Pancreas (tissue), 10 donors: ENCODE data around the gene CLEC19A. TPM values are rescaled to one million over a fixed set of nuclear protein-coding genes. Genes with fewer than 3 reads are reported as not detected.

ENCODE experiments used
- ATAC-seq, 4 donors: fragments of 200-7000 bp; cut with Tn5 transposase; one replicate each; pipeline versions ENCODE4 v1.8.0 to v1.9.1; 2020; ENCODE audit warnings: mild to moderate bottlenecking in 4 of 4, moderate library complexity in 4 of 4
- DNase-seq, 6 donors: peaks; one replicate each; pipeline ENCODE4 v3.0.0-alpha.2; 2020
- FAIRE-seq: peaks from 2 replicates; lab custom pipeline; 2012; peaks lifted over from hg19 to GRCh38; lab: Jason Lieb, UNC
- H3K27ac ChIP-seq, 4 donors: fragments of 200-600 bp; sonication (generic); 1 replicate in 3 of 4; 2 replicates in 1 of 4; pipeline versions ENCODE4 v1.5.0 to v1.8.0; 2020
- H3K27me3 ChIP-seq, 4 donors: fragments of 200-600 bp; one replicate each; pipeline ENCODE4 v1.8.0; 2021
- H3K36me3 ChIP-seq, 3 donors: fragments of 200-600 bp; sonication (generic) in 1 of 3; one replicate each; pipeline versions ENCODE4 v1.5.0 to v1.8.0; 2020 to 2021
- H3K4me1 ChIP-seq, 3 donors: fragments of 200-600 bp; one replicate each; pipeline ENCODE4 v1.8.0; 2021
- H3K4me3 ChIP-seq, 4 donors: fragments of 200-600 bp; sonication (generic) in 2 of 4; one replicate each; pipeline versions ENCODE4 v1.5.0 to v1.8.0; 2020 to 2021
- H3K9me3 ChIP-seq, 4 donors: fragments of 200-600 bp; one replicate each; pipeline ENCODE4 v1.8.0; 2021
- WGBS, 2 donors: extraction: QIAGEN DNeasy Blood & Tissue Kit; methylation state at CpG; one replicate each; pipeline ENCODE4 v1.1.7; 2013; 5-methylcytosine and 5-hydroxymethylcytosine counted together
- intact Hi-C, 3 donors: fragments of 100-400 bp; cut with DNase I; formaldehyde crosslinking; loops; one replicate each; pipeline versions ENCODE4 v1.11.1 to v1.14.2; 2022
- polyA plus RNA-seq, 2 donors: library from polyadenylated mRNA; stranded (reverse); fragments of 200-250 nt; gene quantifications; one replicate each; pipeline ENCODE4 v1.2.3, GENCODE V29; 2013
- total RNA-seq, 6 donors: library from RNA; stranded (reverse); fragmentation: NEBNext Ultra II Directional in 4 of 6; extraction: Animal tissue kit (Norgen Biotek cat#: 25700) in 4 of 6; gene quantifications; one replicate each; pipeline versions ENCODE4 v1.2.1 to v1.2.4, GENCODE V29; 2021 to 2023
- TF ChIP-seq, protein P1 (sequence below), 4 donors: fragments of 200-600 bp; sonication (generic) in 3 of 4; IDR thresholded peaks; one replicate each; pipeline versions ENCODE4 v1.5.0 to v1.8.0; 2021; ENCODE audit warnings: antibody characterized with exemption in 4 of 4
- donor health status: healthy with polysubstance abuse.
- donor health status: DM: no; HTN: no; CAD: no; lungs with moderate emphysema.
- donor health status: DM: no; HTN: no; CAD: no.
- donor health status: control.
- donor health status: control.
- donor health status: Bipolar disorder and iron deficiency.
- donor health status: DM: yes; HTN: yes; CAD: no.
- donor health status: DM: no; HTN: no; CAD: no.
- donor health status: DM: no; HTN: no; CAD: no.
- donor health status: DM: yes; HTN: yes; CAD: no.

The CLEC19A gene
- total and polyA plus RNA-seq, 8 donors = 0.09 TPM; not detected in 7

DNA sequence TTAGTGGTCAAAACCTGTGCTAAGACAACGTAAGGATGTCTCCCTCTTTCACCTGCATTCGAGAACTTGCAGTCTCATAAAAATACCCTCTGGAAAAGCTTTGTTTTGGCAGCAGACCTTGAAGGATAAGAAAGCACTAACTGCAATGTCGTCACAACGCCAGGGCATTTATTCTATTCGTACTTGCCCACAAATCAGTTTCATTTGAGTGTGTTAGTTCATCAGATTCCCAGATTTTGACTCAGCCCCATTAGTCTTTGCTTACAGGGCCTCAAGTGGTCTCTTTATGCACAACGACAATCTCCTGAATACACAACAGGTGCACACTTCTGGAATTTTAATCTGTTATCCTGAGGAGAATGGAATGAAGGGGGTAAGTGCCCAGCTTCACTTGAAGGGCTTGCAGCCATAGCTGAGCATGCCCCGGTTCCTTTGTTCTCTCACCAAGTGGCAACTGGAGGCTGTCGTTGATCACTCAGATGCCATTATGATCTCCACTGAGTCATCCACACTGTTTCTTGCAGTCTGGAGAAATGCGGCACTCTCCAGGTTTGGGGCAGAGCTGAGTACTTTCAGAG, 58.8 kb downstream of the CLEC19A start:
- Histone ChIP-seq H3K36me3 (no peaks in the 10 kb centered on the region), H3K4me1 (no peaks in the 10 kb centered on the region), H3K27me3 (peaks cover 0 to 7% (median 0%) of the 10 kb centered on the region in 4 donors), H3K9me3 (no peaks in the 10 kb centered on the region), H3K4me3 (no peak overlapping the region), H3K27ac (no peak overlapping the region)
- 35 to 41% methylated on average over 9 of the region's 9 CpGs for WGBS, 2 donors
- intact Hi-C loops = no loop called here
- ATAC-seq (no peak), DNase-seq (no peak), FAIRE-seq (no peak)
- TF ChIP-seq, protein P1, sequence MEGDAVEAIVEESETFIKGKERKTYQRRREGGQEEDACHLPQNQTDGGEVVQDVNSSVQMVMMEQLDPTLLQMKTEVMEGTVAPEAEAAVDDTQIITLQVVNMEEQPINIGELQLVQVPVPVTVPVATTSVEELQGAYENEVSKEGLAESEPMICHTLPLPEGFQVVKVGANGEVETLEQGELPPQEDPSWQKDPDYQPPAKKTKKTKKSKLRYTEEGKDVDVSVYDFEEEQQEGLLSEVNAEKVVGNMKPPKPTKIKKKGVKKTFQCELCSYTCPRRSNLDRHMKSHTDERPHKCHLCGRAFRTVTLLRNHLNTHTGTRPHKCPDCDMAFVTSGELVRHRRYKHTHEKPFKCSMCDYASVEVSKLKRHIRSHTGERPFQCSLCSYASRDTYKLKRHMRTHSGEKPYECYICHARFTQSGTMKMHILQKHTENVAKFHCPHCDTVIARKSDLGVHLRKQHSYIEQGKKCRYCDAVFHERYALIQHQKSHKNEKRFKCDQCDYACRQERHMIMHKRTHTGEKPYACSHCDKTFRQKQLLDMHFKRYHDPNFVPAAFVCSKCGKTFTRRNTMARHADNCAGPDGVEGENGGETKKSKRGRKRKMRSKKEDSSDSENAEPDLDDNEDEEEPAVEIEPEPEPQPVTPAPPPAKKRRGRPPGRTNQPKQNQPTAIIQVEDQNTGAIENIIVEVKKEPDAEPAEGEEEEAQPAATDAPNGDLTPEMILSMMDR (IDR thresholded peaks at IDR 0.05) = no peak

DNA sequence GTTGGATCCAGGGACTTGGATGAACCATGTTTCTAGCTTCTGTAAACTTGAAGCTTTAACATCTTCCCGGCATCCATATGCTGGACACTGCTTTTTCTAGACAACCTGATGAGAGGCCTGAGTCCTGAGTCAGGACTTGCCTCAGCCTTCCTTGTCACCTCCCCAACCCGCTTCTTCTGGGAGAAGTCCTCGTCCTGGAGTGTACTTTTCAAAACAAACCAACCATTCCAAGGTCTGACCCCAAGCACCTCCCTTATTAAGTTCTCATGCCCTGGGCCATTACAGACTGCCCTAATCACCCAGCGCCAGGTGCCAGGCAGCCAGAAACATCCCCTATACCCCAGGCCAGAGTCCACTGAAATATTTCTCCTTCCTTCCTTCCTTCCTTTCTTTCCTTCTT, 59.4 kb downstream of the CLEC19A start:
- no peaks in the 10 kb centered on the region for H3K4me1 ChIP-seq
- no peak overlapping the region for H3K4me3 ChIP-seq
- no peak overlapping the region for H3K27ac ChIP-seq
- TF ChIP-seq, protein P1 (IDR thresholded peaks at IDR 0.05) = no peak
- ATAC-seq (no peak), FAIRE-seq (no peak), DNase-seq (no peak)
- whole genome bisulfite sequencing, 2 donors = 54 to 67% methylated on average over 4 of the region's 4 CpGs
- intact Hi-C loops = no loop called here
- peaks cover 0 to 7% (median 0%) of the 10 kb centered on the region in 4 donors for H3K27me3 ChIP-seq
- no peaks in the 10 kb centered on the region for H3K36me3 ChIP-seq
- no peaks in the 10 kb centered on the region for H3K9me3 ChIP-seq

DNA sequence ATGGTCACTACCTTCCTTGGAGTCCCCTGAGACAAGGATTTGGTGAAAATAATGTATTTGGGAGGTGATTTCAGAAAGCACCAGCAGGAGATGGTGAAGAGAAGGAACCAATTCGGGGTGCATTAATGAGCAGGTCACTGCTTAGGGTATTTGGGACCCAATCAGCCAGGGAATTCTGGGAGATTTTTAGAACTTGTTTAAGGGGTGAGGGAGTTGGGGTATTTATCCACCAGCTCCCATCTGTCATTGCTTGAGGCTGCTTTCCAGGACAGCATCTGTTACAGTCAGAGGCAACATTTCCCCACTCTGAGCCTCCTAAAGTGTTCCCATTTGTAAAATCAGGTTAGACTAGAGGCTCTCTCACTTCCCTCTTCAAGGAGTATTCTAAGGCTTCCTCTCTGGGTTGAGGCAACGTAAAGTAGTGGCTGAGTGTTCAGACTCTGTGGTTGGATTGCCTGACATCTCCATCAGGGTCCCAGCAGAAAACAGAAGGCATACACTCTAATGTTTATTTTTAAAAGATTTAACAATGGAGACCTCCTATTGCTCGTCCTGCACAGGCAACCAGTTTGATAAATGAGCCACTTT, 60.9 kb downstream of the CLEC19A start:
- no peaks in the 10 kb centered on the region for H3K36me3 ChIP-seq
- no peak overlapping the region for H3K4me3 ChIP-seq
- WGBS, 2 donors = 21 to 22% methylated on average over 3 of the region's 3 CpGs
- no peak overlapping the region for H3K27ac ChIP-seq
- no peak for DNase-seq
- intact Hi-C loops = no loop called here
- no peaks in the 10 kb centered on the region for H3K9me3 ChIP-seq
- ATAC-seq = no peak
- peaks cover 0 to 7% (median 0%) of the 10 kb centered on the region in 4 donors for H3K27me3 ChIP-seq
- H3K4me1 ChIP-seq = no peaks in the 10 kb centered on the region
- no peak for FAIRE-seq
- TF ChIP-seq, protein P1 (IDR thresholded peaks at IDR 0.05) = no peak

DNA sequence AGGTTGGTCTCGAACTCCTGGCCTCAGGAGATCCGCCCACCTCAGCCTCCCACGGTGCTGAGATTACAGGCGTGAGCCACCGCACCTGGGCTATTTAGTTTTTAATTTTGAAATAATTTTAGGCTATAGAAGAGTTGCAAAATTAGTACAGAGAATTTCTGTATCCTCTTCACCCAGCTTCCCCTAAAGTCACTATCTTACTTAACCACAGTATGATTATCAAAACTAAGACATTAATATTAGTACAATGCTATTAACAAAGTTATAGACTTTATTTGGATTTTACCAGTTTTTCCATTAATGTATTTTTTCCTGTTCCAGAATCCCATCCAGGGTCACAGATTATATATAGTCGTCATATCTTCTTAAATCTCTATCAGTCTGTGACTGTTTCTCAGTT, 62.6 kb downstream of the CLEC19A start:
- intact Hi-C loops = no loop called here
- H3K9me3 ChIP-seq = no peaks in the 10 kb centered on the region
- no peak overlapping the region for H3K4me3 ChIP-seq
- H3K36me3 ChIP-seq = no peaks in the 10 kb centered on the region
- DNase-seq = no peak
- no peak for FAIRE-seq
- peaks cover 0 to 7% (median 0%) of the 10 kb centered on the region in 4 donors for H3K27me3 ChIP-seq
- no peak overlapping the region for H3K27ac ChIP-seq
- H3K4me1 ChIP-seq = no peaks in the 10 kb centered on the region
- no peak for ATAC-seq
- WGBS, 2 donors = 58 to 73% methylated on average over 6 of the region's 6 CpGs
- TF ChIP-seq, protein P1 (IDR thresholded peaks at IDR 0.05) = no peak
